Tibial nerve (tissue), 4 donors: ENCODE measurements around the gene TMIGD3.

Experiments
- EP300 ChIP-seq, 2 donors: sonication (generic); formaldehyde crosslinking; IDR thresholded peaks; one replicate each; pipeline ENCODE4 v1.6.1; 2017; ENCODE audit warnings: antibody characterized with exemption in 2 of 2, mild to moderate bottlenecking in 1 of 2
- POLR2A ChIP-seq, 2 donors: fragments of 450-650 bp; IDR thresholded peaks; one replicate each; pipeline ENCODE4 v1.6.1; 2017; ENCODE audit warnings: antibody characterized with exemption in 2 of 2, mild to moderate bottlenecking in 2 of 2, moderate library complexity in 2 of 2
- TF ChIP-seq, protein P1 (sequence below), 5 experiments: fragments of 200-600 bp in 3 of 5; fragments of 450-650 bp in 2 of 5; sonication (generic) in 3 of 5; IDR thresholded peaks; one replicate each; pipeline ENCODE4 v1.5.1; 2016 to 2019; ENCODE audit warnings: antibody characterized with exemption in 5 of 5, mild to moderate bottlenecking in 3 of 5, moderate library complexity in 2 of 5

DNA sequence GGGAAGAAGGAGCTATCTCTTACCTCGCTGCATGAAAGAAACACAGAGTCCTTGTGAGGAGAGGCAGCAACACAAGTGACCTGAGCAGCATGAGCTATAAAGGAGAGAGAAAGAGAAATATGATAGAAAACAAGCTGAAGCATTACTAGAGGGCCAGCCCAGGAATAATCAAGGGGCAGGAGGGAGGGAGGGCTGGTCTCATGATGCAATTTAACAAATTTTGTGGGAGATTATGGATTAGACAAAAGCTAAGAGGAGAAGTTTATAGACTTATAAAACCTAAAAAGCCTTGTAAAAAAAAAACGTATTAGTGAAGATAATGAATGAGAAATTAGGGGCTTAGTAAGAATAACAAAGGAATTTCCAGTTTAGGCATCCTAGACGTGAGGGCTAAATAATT is 59.4 kb downstream of the TMIGD3 start:
- TF ChIP-seq POLR2A (IDR thresholded peaks at IDR 0.05) (no peak), EP300 (IDR thresholded peaks at IDR 0.05) (no peak)
- TF ChIP-seq, protein P1, sequence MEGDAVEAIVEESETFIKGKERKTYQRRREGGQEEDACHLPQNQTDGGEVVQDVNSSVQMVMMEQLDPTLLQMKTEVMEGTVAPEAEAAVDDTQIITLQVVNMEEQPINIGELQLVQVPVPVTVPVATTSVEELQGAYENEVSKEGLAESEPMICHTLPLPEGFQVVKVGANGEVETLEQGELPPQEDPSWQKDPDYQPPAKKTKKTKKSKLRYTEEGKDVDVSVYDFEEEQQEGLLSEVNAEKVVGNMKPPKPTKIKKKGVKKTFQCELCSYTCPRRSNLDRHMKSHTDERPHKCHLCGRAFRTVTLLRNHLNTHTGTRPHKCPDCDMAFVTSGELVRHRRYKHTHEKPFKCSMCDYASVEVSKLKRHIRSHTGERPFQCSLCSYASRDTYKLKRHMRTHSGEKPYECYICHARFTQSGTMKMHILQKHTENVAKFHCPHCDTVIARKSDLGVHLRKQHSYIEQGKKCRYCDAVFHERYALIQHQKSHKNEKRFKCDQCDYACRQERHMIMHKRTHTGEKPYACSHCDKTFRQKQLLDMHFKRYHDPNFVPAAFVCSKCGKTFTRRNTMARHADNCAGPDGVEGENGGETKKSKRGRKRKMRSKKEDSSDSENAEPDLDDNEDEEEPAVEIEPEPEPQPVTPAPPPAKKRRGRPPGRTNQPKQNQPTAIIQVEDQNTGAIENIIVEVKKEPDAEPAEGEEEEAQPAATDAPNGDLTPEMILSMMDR (IDR thresholded peaks at IDR 0.05), result no peak
